Stimulated activated naive B cell treated with anti-CD40 and anti-IgM and Interleukin-4, amounts not matched to agents 10 μg/mL and 1 μg/mL and 100 μg/mL, for 72 hours (primary cell): Measurements from ENCODE around the gene CDK10.

ENCODE experiments used
- ATAC-seq, 2 donors: fragments of 150-1000 bp; cut with Tn5 transposase; replicated peaks; 2 replicates each; pipeline ENCODE4 v1.10.0; 2021; ENCODE audit warnings: moderate library complexity in 1 of 2
- DNase-seq: peaks from one replicate; pipeline ENCODE4 v3.0.0; 2021
- H3K27ac Mint-ChIP-seq: one replicate; pipeline ENCODE4 v1.8.0; 2022; ENCODE audit warnings: mild to moderate bottlenecking, mixed read lengths
- H3K27me3 Mint-ChIP-seq, 2 donors: one replicate each; pipeline ENCODE4 v1.8.0; 2022; ENCODE audit warnings: mixed read lengths in 2 of 2
- H3K36me3 Mint-ChIP-seq, 2 donors: one replicate each; pipeline ENCODE4 v1.8.0; 2022; ENCODE audit warnings: mixed read lengths in 2 of 2, mild to moderate bottlenecking in 1 of 2
- H3K4me1 Mint-ChIP-seq, 2 donors: one replicate each; pipeline ENCODE4 v1.8.0; 2022; ENCODE audit warnings: mixed read lengths in 2 of 2, mild to moderate bottlenecking in 1 of 2
- H3K4me3 Mint-ChIP-seq, 2 donors: one replicate each; pipeline ENCODE4 v1.8.0; 2022; ENCODE audit warnings: mild to moderate bottlenecking in 2 of 2, mixed read lengths in 2 of 2, moderate library complexity in 1 of 2
- H3K9me3 Mint-ChIP-seq, 2 donors: one replicate each; pipeline ENCODE4 v1.8.0; 2022; ENCODE audit warnings: mixed read lengths in 2 of 2, mild to moderate bottlenecking in 1 of 2

CDK10 gene

GRCh38 chr16:89707695-89708094, 21.2 kb downstream of the CDK10 start:
- Mint-ChIP-seq H3K27me3 (no peaks in the 10 kb centered on the region), H3K36me3 (no peaks in the 10 kb centered on the region), H3K4me1 (peaks cover 6 to 19% of the 10 kb centered on the region in 2 donors), H3K4me3 (no peak overlapping the region), H3K27ac (no peak overlapping the region), H3K9me3 (no peaks in the 10 kb centered on the region)
- DNase-seq = no peak
- ATAC-seq = no peak

GRCh38 chr16:89708481-89708931, 22.0 kb downstream of the CDK10 start:
- Mint-ChIP-seq H3K9me3 (no peaks in the 10 kb centered on the region), H3K4me1 (peaks cover 6 to 19% of the 10 kb centered on the region in 2 donors), H3K4me3 (no peak overlapping the region), H3K27me3 (no peaks in the 10 kb centered on the region), H3K36me3 (no peaks in the 10 kb centered on the region), H3K27ac (no peak overlapping the region)
- ATAC-seq (no peak), DNase-seq (no peak)

GRCh38 chr16:89709166-89709565, 22.7 kb downstream of the CDK10 start:
- H3K36me3 Mint-ChIP-seq = peaks cover 0 to 2% of the 10 kb centered on the region in 2 donors
- no peak overlapping the region for H3K27ac Mint-ChIP-seq
- no peaks in the 10 kb centered on the region for H3K9me3 Mint-ChIP-seq
- H3K4me3 Mint-ChIP-seq = no peak overlapping the region
- no peaks in the 10 kb centered on the region for H3K27me3 Mint-ChIP-seq
- no peak for ATAC-seq
- H3K4me1 Mint-ChIP-seq = peaks cover 6 to 19% of the 10 kb centered on the region in 2 donors
- DNase-seq = no peak

GRCh38 chr16:89709716-89710432, 23.4 kb downstream of the CDK10 start:
- Mint-ChIP-seq H3K9me3 (no peaks in the 10 kb centered on the region), H3K4me1 (peaks cover 6 to 19% of the 10 kb centered on the region in 2 donors), H3K27ac (peak overlapping the region; percentile 54), H3K36me3 (peaks cover 4 to 9% of the 10 kb centered on the region in 2 donors), H3K27me3 (no peaks in the 10 kb centered on the region), H3K4me3 (no peak overlapping the region)
- DNase-seq (no peak), ATAC-seq (no peak)

GRCh38 chr16:89710709-89711564, 24.4 kb downstream of the CDK10 start:
- Mint-ChIP-seq H3K4me3 (peak overlapping the region in 1 of 2 donors; percentile 14), H3K9me3 (no peaks in the 10 kb centered on the region), H3K27me3 (no peaks in the 10 kb centered on the region), H3K4me1 (peaks cover 3 to 15% of the 10 kb centered on the region in 2 donors), H3K27ac (no peak overlapping the region), H3K36me3 (peaks cover 4 to 12% of the 10 kb centered on the region in 2 donors)
- ATAC-seq (no peak), DNase-seq (no peak)

- peak overlapping the region; percentile 89 to 90 for H3K4me3 Mint-ChIP-seq
- DNase-seq = peak; percentile 53
These were observed 25.2 kb downstream of the CDK10 start for GRCh38 chr16:89711601-89712273.

GRCh38 chr16:89712274-89712781, 25.8 kb downstream of the CDK10 start:
- Mint-ChIP-seq H3K27me3 (no peaks in the 10 kb centered on the region), H3K4me3 (peak overlapping the region; percentile 89 to 90), H3K36me3 (peaks cover 12 to 21% of the 10 kb centered on the region in 2 donors), H3K9me3 (no peaks in the 10 kb centered on the region), H3K4me1 (peaks cover 3 to 13% of the 10 kb centered on the region in 2 donors), H3K27ac (peak overlapping the region; percentile 93)
- peak; percentile 12 to 21 for ATAC-seq
- DNase-seq = no peak

More at GRCh38 chr16:89711601-89712273, 25.2 kb downstream of the CDK10 start:
- Mint-ChIP-seq H3K36me3 (peaks cover 9 to 17% of the 10 kb centered on the region in 2 donors), H3K27ac (peak overlapping the region; percentile 93), H3K4me1 (peaks cover 0 to 10% of the 10 kb centered on the region in 2 donors), H3K27me3 (no peaks in the 10 kb centered on the region), H3K9me3 (no peaks in the 10 kb centered on the region)
- ATAC-seq = peak; percentile 84 to 87

GRCh38 chr16:89716493-89716892, 30.0 kb downstream of the CDK10 start:
- DNase-seq (no peak), ATAC-seq (no peak)
- Mint-ChIP-seq H3K4me3 (no peak overlapping the region), H3K4me1 (peaks cover 22 to 41% of the 10 kb centered on the region in 2 donors), H3K36me3 (peaks cover 27 to 37% of the 10 kb centered on the region in 2 donors), H3K9me3 (no peaks in the 10 kb centered on the region), H3K27me3 (no peaks in the 10 kb centered on the region), H3K27ac (peak overlapping the region; percentile 25)

- no peaks in the 10 kb centered on the region for H3K27me3 Mint-ChIP-seq
- no peak for ATAC-seq
- no peaks in the 10 kb centered on the region for H3K9me3 Mint-ChIP-seq
- peaks cover 27 to 37% of the 10 kb centered on the region in 2 donors for H3K36me3 Mint-ChIP-seq
- no peak overlapping the region for H3K27ac Mint-ChIP-seq
- no peak overlapping the region for H3K4me3 Mint-ChIP-seq
- peaks cover 22 to 38% of the 10 kb centered on the region in 2 donors for H3K4me1 Mint-ChIP-seq
- DNase-seq = no peak
These were observed 30.6 kb downstream of the CDK10 start for GRCh38 chr16:89716916-89717687.

- Mint-ChIP-seq H3K36me3 (peaks cover 30 to 43% of the 10 kb centered on the region in 2 donors), H3K27ac (no peak overlapping the region), H3K4me3 (no peak overlapping the region), H3K4me1 (peaks cover 27 to 38% of the 10 kb centered on the region in 2 donors), H3K27me3 (no peaks in the 10 kb centered on the region), H3K9me3 (no peaks in the 10 kb centered on the region)
- DNase-seq = no peak
- ATAC-seq = no peak
These were observed 31.4 kb downstream of the CDK10 start for GRCh38 chr16:89717688-89718505.

- DNase-seq (no peak), ATAC-seq (peak in 1 of 2 donors; percentile 3)
- Mint-ChIP-seq H3K36me3 (peaks cover 35 to 40% of the 10 kb centered on the region in 2 donors), H3K27ac (peak overlapping the region; percentile 65), H3K27me3 (no peaks in the 10 kb centered on the region), H3K4me3 (peak overlapping the region; percentile 85 to 87), H3K4me1 (peaks cover 31 to 51% of the 10 kb centered on the region in 2 donors), H3K9me3 (no peaks in the 10 kb centered on the region)
These were observed 34.0 kb downstream of the CDK10 start for GRCh38 chr16:89720551-89720812.

GRCh38 chr16:89720813-89721545, 34.5 kb downstream of the CDK10 start, which contains the start of the genes VPS9D1 and ZNF276:
Gene VPS9D1, minus strand, starts transcription at chr16:89720898. Its CDS starts 37 bp downstream, at chr16:89720861.
Gene ZNF276, plus strand, starts transcription at chr16:89721537. Its CDS starts 104 bp downstream, at chr16:89721641.
- DNase-seq = peak; percentile 78
- Mint-ChIP-seq H3K4me1 (peaks cover 31 to 51% of the 10 kb centered on the region in 2 donors), H3K27ac (peak within 1 kb of the TSS; percentile 91), H3K4me3 (peak within 1 kb of the TSS; percentile 85 to 87), H3K9me3 (no peaks in the 10 kb centered on the region), H3K36me3 (peaks cover 35 to 40% of the 10 kb centered on the region in 2 donors), H3K27me3 (no peaks in the 10 kb centered on the region)
- ATAC-seq = peak; percentile 72 to 77
